Activated effector memory CD4-positive, alpha-beta T cell treated with Interleukin-2 at 50 U/mL for 16 hours (primary cell): ENCODE results near the gene AHSG.

Experiments
- DNase-seq: peaks from one replicate; pipeline ENCODE4 v3.0.0-alpha.2; 2020

Gene AHSG

DNA sequence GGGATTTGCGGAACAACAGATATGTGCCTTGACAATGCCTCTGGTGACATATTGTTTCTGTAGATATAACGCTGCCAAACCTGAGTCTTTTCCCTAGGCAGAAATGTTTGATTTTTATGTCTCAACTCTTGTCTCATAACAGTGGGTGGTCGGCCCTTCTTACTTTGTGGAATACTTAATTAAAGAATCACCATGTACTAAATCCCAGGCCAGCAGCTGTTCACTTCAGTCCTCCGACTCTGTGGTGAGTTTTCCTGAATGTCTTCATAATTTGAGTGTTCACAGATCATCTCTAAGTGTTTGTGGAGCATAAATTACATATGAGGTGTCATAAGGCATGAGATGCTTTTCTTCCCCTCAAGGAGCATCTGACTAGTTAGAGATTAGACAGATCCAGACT is 33.2 kb downstream of the AHSG start:
- no peak for DNase-seq

DNA sequence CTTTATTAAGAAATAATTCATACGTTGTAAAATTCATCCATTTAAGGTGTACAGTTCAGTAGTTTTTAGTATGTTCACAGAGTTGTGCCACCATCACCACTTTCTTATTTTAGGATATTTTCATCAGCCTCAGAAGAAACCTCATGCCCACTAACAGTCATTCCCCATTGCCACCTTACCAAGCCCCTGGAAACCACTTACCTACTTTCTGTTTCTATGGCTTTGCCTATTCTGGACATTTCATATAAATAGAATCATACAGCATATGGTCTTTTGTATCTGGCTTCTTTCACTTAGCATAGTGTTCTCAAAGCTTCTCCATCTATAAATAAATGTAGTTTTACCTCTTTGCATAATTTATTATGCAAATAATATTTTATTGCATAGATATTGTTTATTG is 34.0 kb downstream of the AHSG start:
- no peak for DNase-seq

DNA sequence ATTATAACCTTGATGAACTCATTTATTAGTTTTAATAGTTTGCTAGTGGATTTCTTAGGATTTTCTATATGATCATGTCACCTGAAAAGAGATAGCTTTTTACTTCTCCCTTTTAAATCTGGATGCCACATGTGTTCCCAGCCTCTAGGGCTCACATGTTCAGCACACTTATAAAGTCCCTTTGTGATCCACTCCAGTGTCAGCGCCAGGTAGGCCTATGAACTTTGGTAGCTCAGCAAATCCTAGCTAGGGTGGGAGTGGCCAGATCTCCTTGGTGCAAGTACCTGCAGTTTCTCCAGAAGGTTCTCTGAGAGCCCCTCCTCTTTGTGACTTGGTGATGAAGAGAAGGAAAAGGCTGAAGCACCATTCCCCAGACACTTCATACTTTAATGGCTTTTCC is 36.0 kb downstream of the AHSG start:
- DNase-seq: no peak

DNA sequence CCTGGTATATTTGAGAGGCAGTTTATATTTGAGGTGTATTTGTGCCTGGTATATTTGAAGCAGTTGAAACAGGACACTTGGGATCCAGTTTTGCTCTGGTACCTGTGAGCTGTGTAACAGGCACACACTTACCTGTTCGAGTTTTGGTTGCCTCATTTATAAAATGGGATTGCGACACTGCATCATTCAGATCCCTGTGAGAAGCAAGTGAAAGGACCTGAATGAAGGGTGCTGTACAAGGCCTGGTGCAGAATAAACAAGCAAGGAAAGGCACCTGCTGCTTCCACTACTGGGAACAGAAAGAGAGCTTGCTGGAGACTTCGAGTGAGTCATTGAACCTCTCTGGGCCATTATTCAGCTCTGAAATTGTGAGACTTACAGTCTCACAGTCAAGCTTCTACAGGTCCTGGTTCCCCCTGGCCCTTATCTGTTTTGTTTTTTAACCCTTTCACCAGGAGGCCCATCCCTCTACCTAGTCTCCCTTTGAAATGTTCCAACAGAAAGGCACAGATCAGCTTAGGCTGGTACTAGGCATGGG is 38.9 kb downstream of the AHSG start:
- no peak for DNase-seq

DNA sequence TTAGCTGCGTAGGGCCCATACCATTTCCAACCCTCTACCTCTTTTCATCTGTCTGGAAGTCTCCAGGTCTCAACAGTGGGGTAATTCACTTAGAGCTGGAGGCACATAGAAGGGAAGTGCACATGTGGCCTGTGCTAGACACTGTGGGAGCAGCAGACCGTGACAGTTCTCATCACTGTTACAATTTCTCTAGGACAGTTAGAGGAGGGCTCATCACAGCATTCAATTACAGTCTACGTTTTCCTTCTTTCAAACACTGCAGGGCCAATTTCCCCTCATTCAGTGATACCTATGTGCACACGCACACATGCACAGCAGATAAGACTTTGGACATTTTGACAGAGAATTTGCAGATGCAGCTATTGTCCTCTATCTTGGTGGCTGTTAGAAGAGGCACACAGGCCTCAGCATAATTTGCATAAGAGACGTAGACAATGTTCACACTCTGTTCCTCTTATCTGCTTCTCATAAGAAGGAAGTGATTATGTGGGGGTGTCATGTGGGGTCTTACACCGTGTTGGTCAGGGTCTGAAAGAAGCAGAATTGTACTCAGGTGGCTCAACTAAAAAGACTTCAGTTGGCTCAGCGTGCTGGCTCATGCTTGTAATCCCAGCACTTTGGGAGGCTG is 40.3 kb downstream of the AHSG start:
- DNase-seq: no peak

DNA sequence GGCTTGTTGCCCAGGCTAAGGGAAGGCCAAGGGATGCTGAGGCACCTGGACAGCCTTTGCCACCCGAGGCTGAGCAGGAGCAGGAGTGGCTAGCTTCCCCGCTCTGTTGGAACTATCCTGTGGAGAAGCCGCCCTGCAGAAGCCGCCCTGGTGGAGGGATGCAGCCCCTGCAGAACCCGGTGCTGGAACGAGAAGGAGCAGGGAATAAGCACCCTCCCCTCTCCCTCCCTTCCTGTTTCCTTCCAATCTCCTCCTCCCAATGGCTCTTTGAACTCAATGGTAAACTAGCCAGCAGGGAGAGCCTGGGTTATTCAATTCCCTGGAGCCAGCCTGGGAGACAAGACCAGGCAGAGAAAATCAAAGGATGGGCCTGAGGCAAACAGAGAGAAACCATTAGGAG is 41.1 kb downstream of the AHSG start:
- no peak for DNase-seq

DNA sequence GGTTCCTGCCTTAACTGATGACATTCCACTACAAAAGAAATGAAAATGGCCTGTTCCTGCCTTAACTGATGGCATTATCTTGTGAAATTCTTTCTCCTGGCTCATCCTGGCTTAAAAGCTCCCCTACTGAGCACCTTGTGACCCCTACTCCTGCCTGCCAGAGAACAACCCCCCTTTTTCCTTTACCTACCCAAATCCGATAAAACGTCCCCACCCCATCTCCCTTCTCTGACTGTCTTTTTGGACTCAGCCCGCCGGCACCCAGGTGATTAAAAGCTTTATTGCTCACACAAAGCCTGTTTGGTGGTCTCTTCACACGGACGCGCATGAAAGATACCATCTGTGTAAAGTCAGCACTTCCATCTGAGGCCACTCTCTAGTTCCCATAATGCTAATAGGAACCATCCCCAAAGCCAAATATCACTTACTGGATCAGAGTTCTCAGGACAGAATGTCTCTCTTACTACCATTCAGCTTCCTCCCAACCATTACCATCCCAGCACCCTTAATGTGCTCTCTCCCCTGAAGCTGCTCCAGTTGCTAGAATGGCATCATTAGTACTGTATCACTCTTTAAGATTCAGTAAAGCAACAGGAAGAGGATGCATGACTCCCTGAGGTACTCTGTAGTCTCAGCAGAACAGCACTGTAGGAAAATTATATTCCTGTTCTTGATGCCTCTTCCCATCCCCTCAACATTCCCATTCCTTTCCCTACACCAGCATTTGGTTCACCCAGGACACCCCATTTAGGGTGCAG is 50.7 kb downstream of the AHSG start:
- no peak for DNase-seq

DNA sequence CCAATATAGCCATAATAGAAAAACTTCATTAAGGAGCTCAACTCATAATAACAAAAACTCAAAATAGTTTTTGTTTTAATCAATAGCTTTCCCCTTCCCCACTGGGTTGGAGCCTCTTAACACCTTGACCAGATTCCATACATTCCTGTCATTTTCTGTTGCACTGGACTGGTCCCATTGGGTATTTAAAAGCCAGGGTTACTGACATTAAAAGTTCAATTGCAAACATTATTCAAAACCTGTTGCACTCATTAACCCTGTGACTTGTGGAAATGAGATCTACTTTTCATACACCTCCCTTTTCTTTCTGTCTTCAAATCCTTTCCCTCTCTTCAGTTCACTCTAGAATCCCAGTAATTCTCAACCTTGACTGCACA is 51.2 kb downstream of the AHSG start:
- no peak for DNase-seq

DNA sequence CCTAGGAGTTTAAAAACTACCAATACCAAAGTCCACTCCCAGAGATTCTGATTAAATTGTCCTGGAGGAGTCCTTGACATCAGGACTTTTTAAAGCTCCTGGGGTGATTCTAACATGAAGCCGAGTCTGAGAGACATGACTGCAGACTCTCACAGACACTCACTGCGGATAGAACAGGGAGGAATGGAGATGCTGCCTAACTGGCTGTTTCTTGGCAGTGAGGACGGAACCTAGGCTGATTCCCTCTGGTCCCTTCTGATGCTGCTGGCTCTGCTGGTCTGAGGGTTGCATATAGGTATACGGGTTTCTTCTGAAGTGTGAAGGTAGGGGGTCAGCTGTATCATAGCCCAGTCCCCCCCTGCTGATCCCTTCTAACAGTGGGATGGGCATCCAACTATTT is 51.6 kb downstream of the AHSG start:
- DNase-seq: no peak

DNA sequence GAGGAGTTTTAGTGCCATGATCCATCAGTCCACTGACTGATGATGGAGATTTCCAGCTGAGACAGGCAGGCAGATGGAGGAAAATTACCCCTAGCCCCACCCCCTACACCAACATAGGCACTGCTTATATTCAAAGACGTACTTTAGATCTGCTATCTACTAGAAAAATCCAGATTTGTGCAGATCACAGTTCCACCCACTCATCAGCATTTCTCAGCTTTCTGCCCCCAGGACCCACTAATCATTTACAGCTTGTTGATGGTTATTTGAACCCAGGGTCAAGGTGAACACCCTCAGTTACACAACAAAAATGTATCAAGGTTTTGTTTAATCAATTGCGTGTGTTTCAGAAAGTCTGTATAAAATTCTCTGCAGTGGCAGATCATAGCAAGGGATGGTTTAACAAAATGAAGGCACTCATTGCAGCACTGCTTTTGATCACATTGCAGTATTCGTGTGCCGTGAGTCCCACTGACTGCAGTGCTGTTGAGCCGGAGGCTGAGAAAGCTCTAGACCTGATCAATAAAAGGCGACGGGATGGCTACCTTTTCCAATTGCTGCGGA is 52.8 kb downstream of the AHSG start, which contains the start of gene HRG:
Gene HRG (plus strand): TSS at position 390 of the 564 bp plus-strand sequence. CDS start 18 bp downstream, at position 408.
- no peak for DNase-seq

DNA sequence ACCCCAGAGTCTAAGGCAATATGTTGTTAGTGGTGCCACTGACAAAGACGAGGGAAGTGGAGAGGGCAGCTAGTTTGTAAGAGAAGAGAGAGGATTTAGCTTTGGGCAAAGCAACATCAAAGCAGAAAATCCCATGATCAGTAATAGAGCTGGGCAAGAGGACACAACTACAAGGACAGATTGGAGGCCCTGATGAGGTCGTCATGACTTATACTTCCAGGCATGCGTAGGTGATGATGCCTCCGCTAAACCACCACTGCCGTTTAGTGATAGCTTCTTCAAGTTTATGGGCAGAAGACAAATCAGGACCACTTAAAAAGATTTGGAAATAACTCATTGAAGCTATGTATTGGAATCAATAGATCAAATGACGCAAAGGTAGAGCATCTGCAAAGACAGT is 55.6 kb downstream of the AHSG start:
- no peak for DNase-seq

DNA sequence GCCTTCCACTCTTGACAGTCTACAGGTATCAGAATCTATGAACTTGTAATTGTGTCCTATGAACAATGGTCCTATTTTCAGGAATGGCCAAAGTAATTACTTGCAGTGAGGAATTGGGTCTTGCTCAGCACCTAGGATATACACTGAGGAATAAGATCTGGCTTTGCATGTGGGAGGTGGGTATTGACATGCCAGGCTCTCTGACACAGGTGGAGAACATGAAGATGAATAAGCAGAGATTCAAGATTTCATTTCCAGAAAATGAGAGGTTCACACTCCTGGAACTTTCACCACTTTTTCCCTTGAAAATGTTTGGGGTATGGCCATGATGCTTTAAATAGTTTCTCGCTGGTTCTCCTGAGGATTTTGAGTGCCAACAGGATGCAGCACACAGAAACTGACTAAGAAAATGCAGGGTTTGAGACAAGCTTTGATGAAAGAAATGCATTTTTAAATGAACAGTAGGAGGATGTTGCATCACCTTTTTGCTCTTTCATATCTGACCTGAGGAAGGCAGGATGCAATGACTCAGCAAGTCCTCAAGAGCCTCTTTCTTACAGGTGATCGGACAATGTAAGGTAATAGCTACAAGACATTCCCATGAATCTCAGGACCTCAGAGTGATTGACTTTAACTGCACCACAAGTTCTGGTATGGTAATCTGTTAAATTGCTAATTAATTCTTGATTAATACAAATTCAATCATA is 56.7 kb downstream of the AHSG start:
- no peak for DNase-seq

DNA sequence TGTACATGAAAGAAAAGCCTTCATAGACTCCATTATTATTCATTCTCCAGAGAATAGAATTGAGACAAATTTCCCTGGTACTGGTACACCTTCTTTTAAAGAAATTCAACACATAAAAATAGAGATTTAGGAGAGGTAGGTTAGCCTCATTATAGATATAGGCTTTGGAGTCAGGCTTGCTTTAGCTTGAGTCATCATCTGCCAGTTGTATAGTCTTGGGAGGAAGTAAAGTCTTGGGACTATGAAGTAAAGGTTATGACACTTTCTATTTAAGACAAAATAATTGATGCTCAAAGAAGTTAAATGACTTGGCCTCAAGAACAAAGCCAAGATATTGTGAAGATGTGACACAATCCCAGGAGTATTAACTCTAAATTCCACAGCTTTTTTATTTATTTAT is 57.3 kb downstream of the AHSG start:
- DNase-seq: no peak
